T-helper 9 cell (primary cell): ENCODE results near the gene LITAF.
"Not testable (repeated sequence)": the region's sequence is repeated elsewhere in the genome, so short reads cannot be mapped to it uniquely, and the experiment has no call there.

ENCODE experiments used
- DNase-seq: peaks from one replicate; pipeline ENCODE4 v3.0.0-alpha.2; 2020

LITAF gene

GRCh38 chr16:11572301-11572995 is 14.3 kb downstream of the LITAF start:
- peak; percentile 55 for DNase-seq

GRCh38 chr16:11571549-11571948 is 15.2 kb downstream of the LITAF start:
- DNase-seq = no peak

GRCh38 chr16:11570806-11571205 is 15.9 kb downstream of the LITAF start:
- no peak for DNase-seq

GRCh38 chr16:11570258-11570657 is 16.5 kb downstream of the LITAF start:
- no peak for DNase-seq

- no peak for DNase-seq
Observed at GRCh38 chr16:11566398-11566797, 20.3 kb downstream of the LITAF start.

- no peak for DNase-seq
Observed at GRCh38 chr16:11565665-11566064, 21.1 kb downstream of the LITAF start.

- DNase-seq = no peak
Observed at GRCh38 chr16:11564046-11564926, 22.4 kb downstream of the LITAF start.

- no peak for DNase-seq
Observed at GRCh38 chr16:11563493-11564040, 23.2 kb downstream of the LITAF start.

GRCh38 chr16:11562941-11563340 is 23.8 kb downstream of the LITAF start:
- no peak for DNase-seq

- no peak for DNase-seq
Observed at GRCh38 chr16:11562411-11562810, 24.3 kb downstream of the LITAF start.

GRCh38 chr16:11561856-11562255 is 24.9 kb downstream of the LITAF start:
- DNase-seq = no peak

GRCh38 chr16:11561454-11561805 is 25.3 kb downstream of the LITAF start:
- DNase-seq = no peak

- DNase-seq = peak; percentile 55
Observed at GRCh38 chr16:11560701-11561453, 25.8 kb downstream of the LITAF start.

- not testable (repeated sequence) for DNase-seq
Observed at GRCh38 chr16:11558308-11558823, 28.4 kb downstream of the LITAF start.

GRCh38 chr16:11557801-11558200 is 28.9 kb downstream of the LITAF start:
- DNase-seq = no peak

- no peak for DNase-seq
Observed at GRCh38 chr16:11556945-11557720, 29.6 kb downstream of the LITAF start.

GRCh38 chr16:11556214-11556819 is 30.4 kb downstream of the LITAF start:
- DNase-seq = no peak

GRCh38 chr16:11554053-11554452 is 32.7 kb downstream of the LITAF start:
- no peak for DNase-seq

GRCh38 chr16:11553371-11553770 is 33.3 kb downstream of the LITAF start:
- DNase-seq = no peak

GRCh38 chr16:11552440-11552839 is 34.3 kb downstream of the LITAF start:
- no peak for DNase-seq

- no peak for DNase-seq
Observed at GRCh38 chr16:11551842-11552241, 34.9 kb downstream of the LITAF start.
